ENCODE results near the gene SIN3A.

- no peak for TF ChIP-seq CTCF (IDR thresholded peaks at IDR 0.05)
- no peak for TF ChIP-seq POLR2A (IDR thresholded peaks at IDR 0.05)
- no peak for TF ChIP-seq POLR2AphosphoS5 (IDR thresholded peaks at IDR 0.05)
These were observed 54.0 kb downstream of the SIN3A start for GRCh38 chr15:75397494-75397893.

Measured in prostate gland (tissue), 2 donors.